ENCODE results near the gene AGK.
"Not testable (repeated sequence)": the region's sequence is repeated elsewhere in the genome, so short reads cannot be mapped to it uniquely, and the experiment has no call there.

AGK gene

GRCh38 chr7:141674171-141674671, 123.0 kb downstream of the AGK start:
- no peak for DNase-seq (ENCODE audit: extremely low read depth in 1 of 2, low read depth in 1 of 2)

- DNase-seq (ENCODE audit: extremely low read depth in 1 of 2, low read depth in 1 of 2) = no peak
Measured at GRCh38 chr7:141674702-141675101, 123.5 kb downstream of the AGK start.

GRCh38 chr7:141675436-141676215, 124.4 kb downstream of the AGK start:
- DNase-seq (ENCODE audit: extremely low read depth in 1 of 2, low read depth in 1 of 2) = no peak

GRCh38 chr7:141676618-141677017, 125.4 kb downstream of the AGK start:
- no peak for DNase-seq (ENCODE audit: extremely low read depth in 1 of 2, low read depth in 1 of 2)

GRCh38 chr7:141679014-141679413, 127.8 kb downstream of the AGK start:
- no peak for DNase-seq (ENCODE audit: extremely low read depth in 1 of 2, low read depth in 1 of 2)

GRCh38 chr7:141685285-141686023, 134.2 kb downstream of the AGK start:
- DNase-seq (ENCODE audit: extremely low read depth in 1 of 2, low read depth in 1 of 2) = no peak

- DNase-seq (ENCODE audit: extremely low read depth in 1 of 2, low read depth in 1 of 2) = no peak
Measured at GRCh38 chr7:141686074-141686473, 134.9 kb downstream of the AGK start.

- DNase-seq (ENCODE audit: extremely low read depth in 1 of 2, low read depth in 1 of 2) = no peak
Measured at GRCh38 chr7:141686670-141687069, 135.5 kb downstream of the AGK start.

- DNase-seq (ENCODE audit: extremely low read depth in 1 of 2, low read depth in 1 of 2) = no peak
Measured at GRCh38 chr7:141688043-141688442, 136.8 kb downstream of the AGK start.

GRCh38 chr7:141689072-141689825, 138.0 kb downstream of the AGK start:
- DNase-seq (ENCODE audit: extremely low read depth in 1 of 2, low read depth in 1 of 2) = not testable (repeated sequence)

- DNase-seq (ENCODE audit: extremely low read depth in 1 of 2, low read depth in 1 of 2) = no peak
Measured at GRCh38 chr7:141691540-141691939, 140.3 kb downstream of the AGK start.

GRCh38 chr7:141691961-141692360, 140.8 kb downstream of the AGK start:
- no peak for DNase-seq (ENCODE audit: extremely low read depth in 1 of 2, low read depth in 1 of 2)

- DNase-seq (ENCODE audit: extremely low read depth in 1 of 2, low read depth in 1 of 2) = no peak
Measured at GRCh38 chr7:141693082-141693481, 141.9 kb downstream of the AGK start.

GRCh38 chr7:141695803-141696289, 144.6 kb downstream of the AGK start:
- DNase-seq (ENCODE audit: extremely low read depth in 1 of 2, low read depth in 1 of 2) = no peak

GRCh38 chr7:141696348-141696747, 145.1 kb downstream of the AGK start:
- no peak for DNase-seq (ENCODE audit: extremely low read depth in 1 of 2, low read depth in 1 of 2)

- no peak for DNase-seq (ENCODE audit: extremely low read depth in 1 of 2, low read depth in 1 of 2)
Measured at GRCh38 chr7:141697211-141697871, 146.1 kb downstream of the AGK start.

GRCh38 chr7:141698247-141699015, 147.2 kb downstream of the AGK start:
- DNase-seq (ENCODE audit: extremely low read depth in 1 of 2, low read depth in 1 of 2) = no peak

GRCh38 chr7:141699860-141700259, 148.7 kb downstream of the AGK start:
- DNase-seq (ENCODE audit: extremely low read depth in 1 of 2, low read depth in 1 of 2) = no peak

- no peak for DNase-seq (ENCODE audit: extremely low read depth in 1 of 2, low read depth in 1 of 2)
Measured at GRCh38 chr7:141700296-141700847, 149.2 kb downstream of the AGK start.
